Islet of Langerhans (tissue), 1 donor: ENCODE data around the gene MYO1D.
A peak's percentile ranks its signal among the peaks of the same experiment; 100 is the strongest.
"Not testable (repeated sequence)": the region's sequence is repeated elsewhere in the genome, so short reads cannot be mapped to it uniquely, and the experiment has no call there.

Experiments
- FAIRE-seq: peaks from one replicate; lab custom pipeline; 2011; peaks lifted over from hg19 to GRCh38; lab: Jason Lieb, UNC

Gene MYO1D

DNA sequence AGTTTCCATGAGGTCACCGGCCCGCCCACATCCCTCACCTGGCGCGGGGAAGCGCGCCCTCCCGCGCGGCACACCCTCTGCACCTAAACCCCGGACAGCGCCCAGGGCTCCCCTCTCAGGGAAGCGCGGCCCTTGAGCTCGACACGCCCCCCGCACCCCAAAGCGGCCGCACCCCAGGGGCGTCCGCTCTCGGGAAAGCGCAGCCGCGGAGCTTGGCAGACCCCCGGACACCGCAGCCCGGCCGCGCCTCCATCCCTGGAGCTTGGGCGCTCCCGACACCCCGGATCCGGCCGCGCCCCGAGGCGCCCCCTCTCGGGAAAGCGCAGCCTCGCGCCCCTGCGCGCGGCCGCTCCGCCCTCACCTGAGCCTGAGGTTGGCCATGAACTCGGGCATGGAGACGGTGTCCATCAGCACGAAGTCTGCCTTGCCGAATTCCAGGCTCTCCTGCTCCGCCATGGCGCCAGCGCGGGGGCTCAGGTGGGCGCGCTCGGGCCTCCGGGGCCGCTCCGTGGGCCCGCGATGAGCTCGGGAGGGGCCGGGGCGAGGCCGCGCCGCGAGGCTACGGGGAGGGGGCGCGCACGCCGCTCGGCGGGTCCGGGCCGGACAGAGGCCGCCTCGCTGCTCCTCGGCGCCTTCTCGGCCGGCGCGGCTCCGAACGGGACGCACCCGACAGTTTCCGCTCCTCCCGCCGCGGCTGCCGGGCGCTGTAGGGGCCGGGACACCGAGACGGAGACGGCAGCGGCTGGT lies at the start of gene MYO1D:
MYO1D (minus strand) TSS at position 708 of the 747 bp plus-strand sequence; CDS start at position 456, 252 bp downstream.
- FAIRE-seq = no peak

DNA sequence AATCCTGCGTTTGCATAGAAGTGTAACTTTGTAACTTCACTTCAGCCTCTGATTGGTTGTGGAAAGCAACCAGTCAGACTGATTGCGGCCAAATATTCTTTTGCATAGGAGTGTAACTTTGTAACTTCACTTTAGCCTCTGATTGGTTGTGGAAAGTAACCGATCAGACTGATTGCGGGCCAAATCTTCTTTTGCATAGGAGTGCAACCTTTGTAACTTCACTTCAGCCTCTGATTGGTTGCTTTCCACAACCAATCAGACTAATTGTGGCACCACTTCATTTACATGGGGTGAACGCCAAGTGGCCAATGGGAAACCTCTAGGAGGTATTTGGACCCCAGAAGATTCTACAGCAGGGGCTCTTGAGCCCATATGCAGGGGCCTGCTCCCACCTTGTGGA lies 49.3 kb upstream of the MYO1D start:
- no peak for FAIRE-seq

DNA sequence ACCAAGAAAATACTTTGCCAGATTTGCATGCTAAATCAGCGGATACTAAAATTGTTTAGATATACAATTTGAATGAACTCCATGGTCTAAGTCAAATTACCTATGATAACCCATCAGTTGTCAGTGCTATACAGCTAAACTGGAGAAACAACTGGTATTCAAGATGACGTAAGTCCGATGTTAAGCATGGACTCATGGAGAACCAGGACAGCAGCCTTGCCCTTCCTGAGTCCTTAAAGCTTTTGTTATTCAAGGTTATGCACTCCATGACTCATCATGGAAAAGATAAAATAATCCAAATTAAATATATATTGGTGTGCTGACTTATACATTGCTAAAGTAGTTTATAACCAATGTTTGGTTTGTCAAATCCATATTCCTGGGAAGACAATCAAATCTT lies 47.0 kb upstream of the MYO1D start:
- FAIRE-seq = not testable (repeated sequence)

DNA sequence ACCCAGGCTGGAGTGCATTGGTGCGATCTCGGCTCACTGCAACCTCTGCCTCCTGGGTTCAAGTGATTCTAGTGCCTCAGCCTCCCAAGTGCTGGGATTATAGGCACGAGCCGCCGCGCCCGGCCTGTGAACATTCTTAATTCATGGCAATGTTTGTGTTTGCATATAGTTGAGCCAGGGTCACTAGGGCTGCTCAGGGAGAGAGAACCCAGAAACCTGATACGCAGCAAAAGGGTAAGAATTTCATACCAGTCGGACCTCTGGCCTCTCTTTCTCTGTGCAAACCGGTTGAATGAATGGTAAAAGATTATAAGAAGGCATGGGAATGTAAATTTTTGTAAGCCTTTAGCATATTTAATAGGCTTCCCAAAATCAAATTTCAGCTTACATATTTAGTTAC lies 44.1 kb upstream of the MYO1D start:
- no peak for FAIRE-seq

DNA sequence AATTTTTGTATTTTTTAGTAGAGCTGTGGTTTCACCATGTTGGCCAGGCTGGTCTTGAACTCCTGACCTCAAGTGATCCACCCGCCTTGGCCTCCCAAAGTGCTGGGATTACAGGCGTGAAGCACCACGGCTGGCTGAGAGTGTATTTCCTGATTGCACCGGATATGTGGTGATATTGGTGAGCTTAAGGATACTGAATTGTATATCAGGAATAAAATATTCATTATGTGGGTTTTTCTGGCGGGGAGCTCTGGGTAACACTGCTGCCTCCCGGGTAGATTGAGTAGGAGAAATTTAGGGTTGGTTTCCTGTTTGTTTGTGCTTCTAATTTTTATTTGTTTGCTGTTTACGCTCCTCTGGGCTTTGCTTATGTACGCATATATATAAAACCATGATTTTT lies 43.4 kb upstream of the MYO1D start:
- no peak for FAIRE-seq

DNA sequence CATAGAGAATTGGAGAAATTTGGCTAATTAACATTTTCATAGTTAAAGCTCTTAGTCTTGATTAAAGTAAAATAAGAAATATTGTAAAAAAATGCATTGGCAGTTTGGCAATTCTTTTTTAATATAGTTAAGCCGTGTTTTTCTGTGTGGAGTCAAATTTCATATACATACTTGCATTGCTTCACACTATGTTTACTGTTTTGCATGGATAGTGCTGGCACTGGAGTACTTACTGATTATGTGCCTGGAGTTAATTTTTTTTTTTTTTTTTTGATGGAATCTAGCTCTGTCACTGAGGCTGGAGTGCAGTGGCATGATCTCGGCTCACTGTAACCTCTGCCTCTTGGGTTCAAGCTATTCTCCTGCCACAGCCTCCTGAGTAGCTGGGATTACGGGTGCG lies 43.0 kb upstream of the MYO1D start:
- FAIRE-seq = not testable (repeated sequence)

DNA sequence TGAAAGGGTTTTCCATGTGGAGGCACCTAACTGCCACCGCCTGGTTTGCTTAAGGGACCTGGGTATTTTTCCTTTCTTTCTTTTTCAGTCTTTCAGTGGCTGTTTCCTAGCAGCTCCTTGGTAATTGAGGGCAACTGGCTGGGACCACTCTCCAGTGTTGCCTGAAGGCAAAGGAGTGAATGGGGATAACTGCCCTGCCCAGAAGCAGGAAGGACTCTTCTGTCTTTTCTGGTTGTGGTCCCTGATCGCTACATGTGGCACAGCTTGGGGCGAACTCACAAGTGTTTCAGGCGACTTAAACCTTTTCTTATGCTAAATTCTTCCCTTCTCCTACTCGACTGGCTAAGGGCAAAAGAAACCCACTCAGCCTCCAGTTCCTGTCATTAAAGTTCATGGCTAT lies 40.9 kb upstream of the MYO1D start:
- no peak for FAIRE-seq

DNA sequence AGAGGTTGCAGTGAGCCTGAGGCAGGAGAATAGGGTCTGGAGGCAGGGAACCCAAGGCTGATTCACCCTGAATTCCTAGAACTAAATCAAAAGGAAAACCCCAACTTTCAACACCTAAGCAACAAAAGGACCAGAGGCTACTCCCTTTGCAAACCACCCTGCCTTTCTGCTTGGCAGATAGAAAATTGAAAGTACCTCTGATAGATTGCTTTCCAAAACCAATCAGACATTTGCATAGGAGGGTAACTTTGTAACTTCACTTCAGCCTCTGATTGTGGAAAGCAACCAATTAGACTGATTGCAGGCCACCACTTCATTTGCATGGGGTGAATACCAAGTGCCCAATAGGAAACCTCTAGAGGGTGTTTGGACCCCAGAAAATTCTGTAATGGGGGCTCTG lies 40.2 kb upstream of the MYO1D start:
- no peak for FAIRE-seq

DNA sequence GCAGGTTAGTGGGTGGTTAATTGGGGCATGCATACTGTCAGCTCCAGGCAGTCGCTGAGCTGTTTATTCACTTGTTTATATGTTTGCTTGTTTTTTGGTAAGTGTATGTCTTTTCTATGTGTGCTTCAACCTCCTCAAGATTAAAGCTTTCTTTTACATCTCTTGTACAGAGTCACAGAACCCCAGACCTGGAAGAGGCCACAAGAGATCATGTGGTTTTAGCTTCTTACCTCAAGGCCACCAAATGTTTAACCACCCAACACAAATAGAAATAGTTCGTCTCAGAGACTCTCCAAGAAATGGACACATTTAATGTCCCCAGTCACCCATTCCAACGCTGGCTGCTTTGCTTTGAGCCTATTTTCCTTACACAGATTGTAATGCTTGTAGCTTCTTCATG lies 39.2 kb upstream of the MYO1D start:
- no peak for FAIRE-seq

DNA sequence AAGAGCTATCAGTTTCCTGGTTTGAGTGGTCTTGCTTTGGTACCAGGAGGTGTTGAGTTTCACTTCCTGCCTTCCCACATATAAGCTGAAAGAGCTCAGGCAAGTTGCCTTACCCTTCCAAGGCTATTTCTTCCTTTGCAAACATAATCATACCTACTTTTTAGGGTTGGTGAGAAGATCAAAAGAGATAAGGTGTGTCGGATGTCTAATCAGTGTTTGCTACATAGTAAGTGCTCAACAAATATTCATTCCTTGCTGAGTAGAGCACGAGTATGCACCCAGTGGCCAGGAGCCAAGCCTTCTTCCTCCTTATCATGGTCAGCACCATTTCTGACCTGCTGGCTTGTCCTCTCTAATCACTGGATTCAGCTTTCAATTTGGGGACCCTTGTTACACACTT lies 38.3 kb upstream of the MYO1D start:
- FAIRE-seq = no peak

DNA sequence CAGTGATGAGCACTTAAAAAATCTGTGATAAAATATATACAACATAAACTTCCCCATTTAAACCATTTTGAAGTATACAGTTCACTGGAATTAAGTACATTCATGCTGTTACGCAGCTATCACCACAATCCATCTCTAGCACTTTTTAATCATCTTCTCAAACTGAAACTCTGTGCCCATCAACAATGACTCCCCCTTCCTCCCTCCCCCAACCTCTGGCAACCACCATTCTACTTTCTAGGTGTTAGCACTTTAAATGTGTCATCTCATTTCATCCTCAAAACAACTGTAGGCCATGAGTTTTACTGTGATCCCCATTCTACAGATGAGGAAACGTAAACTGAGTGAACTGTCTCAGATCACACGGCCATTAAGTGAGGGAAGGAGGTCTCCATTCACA lies 37.3 kb upstream of the MYO1D start:
- no peak for FAIRE-seq

DNA sequence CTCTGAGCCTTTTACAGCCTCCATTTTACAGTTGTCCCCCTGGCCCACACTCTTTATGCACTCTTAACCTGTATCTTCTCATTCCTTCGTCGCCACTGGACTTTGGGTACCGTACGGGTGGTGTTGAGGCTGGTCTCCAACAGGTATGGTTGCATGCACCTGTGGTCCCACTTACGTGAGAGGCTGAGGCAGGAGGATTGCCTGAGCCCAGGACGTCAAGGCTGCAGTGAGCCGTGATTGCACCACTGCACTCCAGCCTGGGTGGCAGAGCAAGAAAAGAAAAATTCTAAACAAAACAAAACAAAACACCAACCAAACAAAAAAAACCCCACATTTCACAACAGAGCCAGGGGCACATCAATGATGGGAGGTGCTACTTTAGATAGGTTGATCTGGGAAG lies 36.7 kb upstream of the MYO1D start:
- no peak for FAIRE-seq

DNA sequence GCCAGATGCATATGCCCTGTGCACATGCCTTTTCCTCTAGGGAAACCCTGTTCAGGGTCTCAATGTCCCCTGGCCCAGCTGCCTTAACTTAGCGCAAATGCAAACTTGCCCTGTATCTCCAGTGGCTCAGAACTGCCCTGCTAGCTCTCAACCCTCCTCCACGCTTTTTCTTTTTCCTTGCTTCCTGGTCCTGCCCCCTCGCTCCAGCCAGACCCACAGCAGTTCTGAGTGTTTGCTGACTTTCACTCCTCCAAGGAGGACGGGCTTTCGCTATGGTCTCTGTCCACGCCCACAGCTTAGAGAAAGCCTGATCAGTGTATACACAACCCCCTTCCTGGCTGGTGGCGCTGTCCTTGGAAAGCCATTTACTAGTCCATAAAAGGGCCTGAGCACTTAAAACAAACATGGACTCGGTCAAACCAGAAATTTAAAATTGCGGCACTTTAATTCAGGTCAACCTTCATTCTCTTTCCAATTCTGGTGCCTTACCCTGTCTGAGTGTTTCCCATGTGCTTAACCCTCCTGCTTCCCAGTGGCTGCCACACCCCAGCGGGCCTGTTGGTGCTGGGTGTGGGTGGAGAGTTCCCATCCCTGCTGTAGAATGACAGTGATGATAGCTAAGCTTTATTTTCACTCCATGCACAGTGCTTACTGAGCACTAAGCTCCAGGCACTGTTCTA lies 35.4 kb upstream of the MYO1D start:
- no peak for FAIRE-seq

DNA sequence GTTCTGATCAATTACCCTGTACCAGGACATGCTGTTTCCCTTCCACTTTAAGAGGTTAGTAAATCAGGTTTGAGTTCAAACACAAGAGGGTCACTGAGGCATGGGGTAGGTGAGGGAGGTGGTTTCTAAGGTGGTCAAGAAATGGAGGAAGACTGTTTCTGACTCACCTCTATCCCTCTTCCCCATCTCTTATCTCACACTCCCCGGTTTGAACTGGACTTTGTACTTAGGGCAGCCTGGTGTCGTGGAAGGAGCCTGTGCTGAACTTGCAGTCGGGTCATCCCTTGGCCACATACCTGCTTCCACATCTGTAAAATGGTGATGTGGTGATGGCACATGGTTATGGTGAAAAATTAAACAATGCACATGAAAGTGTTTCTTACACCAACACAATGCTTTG lies 33.8 kb upstream of the MYO1D start:
- FAIRE-seq = no peak

DNA sequence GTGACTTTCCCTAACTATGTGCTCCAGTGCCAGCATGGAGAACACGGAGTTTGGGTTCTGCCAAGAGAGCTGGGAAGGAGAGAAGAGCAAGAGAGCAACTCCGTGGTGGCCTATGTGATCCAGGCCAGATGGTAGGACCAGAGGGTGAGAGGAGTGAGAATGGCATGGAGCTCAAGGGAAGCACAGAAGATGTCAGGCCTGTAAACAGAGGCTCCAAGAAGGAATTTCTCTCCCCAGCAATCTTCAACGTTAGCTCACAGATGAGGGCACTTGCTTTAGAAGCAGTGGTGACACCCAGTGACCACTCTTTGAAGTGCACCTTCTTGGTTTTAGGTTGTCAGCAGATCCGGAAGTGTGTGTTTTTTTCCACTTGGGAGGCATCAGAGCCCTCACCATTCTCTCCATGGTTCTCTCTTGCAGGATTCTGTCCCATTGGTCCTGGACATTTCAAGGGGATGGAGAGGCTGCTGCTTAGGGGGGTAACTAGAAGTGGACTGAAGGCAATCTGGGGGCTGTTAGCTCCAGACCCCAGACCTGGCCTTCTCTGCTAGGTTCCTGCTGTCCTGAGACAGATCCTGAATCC lies 33.0 kb upstream of the MYO1D start:
- peak; percentile 95 for FAIRE-seq

DNA sequence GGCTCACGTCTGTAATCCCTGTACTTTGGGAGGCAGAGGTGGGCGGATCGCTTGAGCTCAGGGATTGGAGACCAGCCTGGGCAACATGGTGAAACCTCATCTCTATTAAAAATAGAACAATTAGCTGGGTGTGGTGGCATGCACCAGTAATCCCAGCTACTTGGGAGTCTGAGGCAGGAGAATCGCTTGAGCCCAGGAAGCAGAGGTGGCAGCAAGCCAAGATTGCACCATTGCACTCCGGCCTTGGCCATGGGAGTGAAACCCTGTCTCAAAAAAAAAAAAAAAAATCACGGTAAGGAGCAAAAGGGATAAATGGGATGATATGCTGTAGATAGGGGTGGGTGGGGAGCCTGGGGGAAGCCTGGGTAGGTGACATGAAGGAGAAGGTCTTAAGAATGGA lies 30.7 kb upstream of the MYO1D start:
- FAIRE-seq = no peak

DNA sequence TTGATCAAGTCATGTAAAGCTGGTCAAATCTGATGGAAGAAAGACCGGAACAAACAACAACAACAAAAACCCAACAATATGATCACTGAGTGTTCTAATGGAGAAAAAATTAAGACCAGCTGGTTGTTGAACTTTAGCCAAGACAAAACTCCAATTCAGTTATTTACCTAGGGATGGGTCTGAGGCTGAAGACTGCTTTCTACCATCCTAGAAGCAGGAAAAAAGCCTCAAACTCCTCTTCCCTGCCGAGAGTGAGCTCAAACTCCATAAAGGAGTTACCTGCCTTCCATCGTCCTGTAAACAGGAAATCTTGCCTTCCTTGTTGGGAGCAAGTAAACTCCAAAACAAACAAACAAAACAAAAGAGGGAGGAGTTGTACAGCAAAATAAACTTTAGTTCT lies 28.0 kb upstream of the MYO1D start:
- FAIRE-seq = no peak

DNA sequence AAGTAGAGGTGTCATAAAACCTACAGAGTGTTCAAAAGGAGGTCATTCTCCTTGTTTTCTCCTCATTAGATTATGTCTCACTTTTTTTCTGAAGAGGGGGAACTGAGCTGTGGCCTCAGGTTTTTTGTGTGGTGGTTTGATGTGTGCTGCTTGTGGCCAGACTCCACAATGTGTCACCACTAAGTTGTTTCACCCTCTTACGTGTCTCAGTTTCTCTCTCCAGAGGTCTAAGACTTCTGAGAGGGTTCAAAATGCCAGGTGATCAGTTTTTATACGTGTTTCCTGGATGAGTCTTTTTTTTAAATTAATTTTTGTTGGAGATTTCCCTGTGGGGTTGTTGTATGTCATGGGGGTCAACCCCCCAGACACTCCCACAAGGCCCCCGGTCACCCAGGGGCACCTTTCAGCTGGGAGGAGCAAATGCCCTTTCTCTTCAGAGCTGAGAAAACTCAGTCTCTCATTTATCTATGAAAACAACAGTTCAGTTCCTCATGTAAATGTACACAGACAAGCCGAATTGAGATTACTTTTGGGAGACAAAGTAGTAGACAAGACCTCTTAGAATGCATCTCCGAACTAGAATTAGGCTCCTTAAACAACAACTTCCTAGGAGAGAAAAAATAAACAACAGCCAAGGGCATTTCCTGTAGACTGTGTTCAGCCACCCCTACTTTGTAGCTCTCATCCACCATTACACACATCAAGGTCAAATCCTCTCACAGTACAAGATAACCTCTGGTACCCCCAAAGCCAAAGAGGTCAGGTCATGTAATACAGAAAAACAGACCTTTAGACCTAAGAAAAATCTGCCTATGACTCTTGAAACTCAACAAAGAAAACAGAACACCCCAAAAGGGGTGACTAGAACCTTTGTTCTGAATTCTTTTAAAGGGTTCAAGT lies 27.1 kb upstream of the MYO1D start:
- FAIRE-seq = no peak

DNA sequence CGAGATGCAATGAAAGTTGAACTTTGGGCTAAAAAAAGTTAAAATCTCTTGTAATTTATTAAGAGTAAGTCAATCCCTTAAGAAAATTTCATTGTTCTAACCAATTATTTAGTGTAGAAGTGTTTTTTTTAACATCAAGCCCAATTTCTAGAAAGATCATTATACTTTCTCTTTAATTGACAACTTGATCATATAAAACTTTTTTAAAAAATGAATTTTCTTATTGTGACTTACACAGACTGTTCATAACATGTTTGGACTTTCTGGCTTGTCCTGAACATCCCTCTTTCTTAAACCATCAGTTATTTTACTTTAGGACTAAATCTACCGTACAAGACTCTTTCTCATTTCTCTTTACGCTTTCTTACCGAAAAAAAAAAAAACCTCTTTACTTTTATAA lies 24.8 kb upstream of the MYO1D start:
- no peak for FAIRE-seq

DNA sequence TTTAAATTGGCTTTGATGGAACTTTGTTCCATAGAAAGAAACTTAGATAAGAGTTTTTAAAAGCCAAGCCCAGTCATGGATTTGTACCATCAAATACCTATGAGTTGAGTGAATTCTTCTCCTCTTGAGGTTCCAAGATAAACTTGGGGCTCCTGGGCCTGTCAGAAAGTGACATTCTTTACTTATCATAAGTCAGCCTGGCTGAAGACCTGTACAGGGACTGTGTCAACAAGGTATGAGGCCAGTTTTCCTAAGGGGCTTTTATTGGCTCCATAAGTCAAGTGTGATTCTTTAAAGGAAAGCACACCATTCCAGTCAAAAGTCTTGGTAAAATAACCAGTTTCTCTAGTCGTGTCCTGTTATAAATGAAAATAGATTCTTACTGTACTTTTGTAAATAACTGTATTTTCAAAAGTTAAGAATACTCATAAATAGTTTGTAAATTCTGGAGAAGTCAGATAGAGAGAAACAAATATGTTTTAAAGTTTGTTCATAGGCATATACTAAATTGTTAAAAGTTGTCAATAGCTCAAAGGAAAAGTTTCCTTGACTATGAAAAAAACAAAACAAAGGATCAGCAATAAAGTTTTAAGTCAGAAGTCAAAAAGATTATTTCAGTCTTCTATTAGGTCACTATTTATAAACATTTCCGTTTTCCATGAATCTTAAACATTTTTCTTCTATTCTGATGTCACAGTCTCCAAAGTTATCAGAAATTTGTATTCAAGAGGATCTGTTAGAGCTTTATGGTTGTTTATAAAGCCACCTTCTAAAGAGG lies 22.5 kb upstream of the MYO1D start:
- FAIRE-seq = no peak

DNA sequence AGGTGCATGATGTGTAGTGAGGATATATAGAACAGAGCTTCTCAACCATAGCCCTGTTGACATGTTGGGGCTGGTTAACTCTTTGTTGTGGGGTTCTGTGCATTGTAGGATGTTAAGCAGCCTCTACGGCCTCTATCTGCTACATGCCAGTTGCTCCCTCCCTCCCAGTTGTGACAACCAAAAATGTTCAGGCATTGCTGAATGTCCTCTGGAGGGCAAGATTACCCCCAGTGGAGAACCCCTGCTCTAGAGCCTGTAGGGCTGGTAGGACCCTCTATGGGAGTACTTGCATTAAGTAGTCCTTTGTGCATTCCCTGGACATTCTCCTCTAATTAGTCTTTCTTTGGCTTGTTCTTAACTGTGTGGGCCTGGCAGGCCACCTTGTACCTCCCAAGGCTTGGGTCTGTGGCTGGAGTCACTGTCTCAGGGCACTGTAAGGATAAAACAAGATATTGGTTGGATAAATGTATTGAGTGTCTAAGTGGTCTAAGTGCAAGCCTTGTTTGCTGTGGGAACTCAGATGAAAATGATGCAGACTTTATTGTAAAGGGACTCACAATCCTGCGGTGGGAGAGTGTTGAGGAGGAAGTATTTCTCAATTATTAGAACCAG lies 19.8 kb upstream of the MYO1D start:
- FAIRE-seq = no peak
